H1 (cell line): ENCODE data around the gene RIPOR3. TPM values are rescaled to one million over a fixed set of nuclear protein-coding genes. Genes with fewer than 3 reads are reported as not detected.

Experiments
- CTCF ChIA-PET: fragments of 300-600 bp; sonication (Branson Sonifier 250); formaldehyde crosslinking; loops from one replicate; lab custom pipeline; 2021; ENCODE audit not compliant: partially characterized antibody; lab: Charles Lee
- POLR2A ChIA-PET: fragments of 300-600 bp; sonication (Branson Sonifier 250); formaldehyde crosslinking; loops from one replicate; lab custom pipeline; 2021; ENCODE audit warnings: inconsistent platforms; ENCODE audit not compliant: partially characterized antibody; lab: Charles Lee
- DNase-seq, 2 experiments: peaks; one replicate each; pipeline versions ENCODE4 v3.0.0 to v3.0.0-alpha.2; 2010 to 2022; ENCODE audit warnings: low spot score in 2 of 2, low read depth in 1 of 2, mixed read lengths in 1 of 2
- FAIRE-seq: peaks from 2 replicates; lab custom pipeline; 2011; peaks lifted over from hg19 to GRCh38; lab: Jason Lieb, UNC
- H2AFZ ChIP-seq: 2 replicates; pipeline ENCODE4 v1.8.1; 2012; ENCODE audit warnings: low read length, inconsistent platforms
- H2AK5ac ChIP-seq: 2 replicates; pipeline ENCODE4 v1.6.1; 2013; ENCODE audit warnings: low read depth, low read length
- H2BK120ac ChIP-seq: replicated peaks from 2 replicates; pipeline ENCODE3; 2013; ENCODE audit warnings: low read depth, low read length, inconsistent platforms
- H2BK12ac ChIP-seq: 2 replicates; pipeline ENCODE4 v1.6.1; 2013; ENCODE audit warnings: low read depth, low read length
- H2BK15ac ChIP-seq: 2 replicates; pipeline ENCODE4 v1.6.1; 2013; ENCODE audit warnings: low read length
- H2BK20ac ChIP-seq: 2 replicates; pipeline ENCODE4 v1.6.1; 2013; ENCODE audit warnings: low read length
- H2BK5ac ChIP-seq: 2 replicates; pipeline ENCODE4 v1.6.1; 2013; ENCODE audit warnings: low read depth, low read length
- H3K14ac ChIP-seq: 2 replicates; pipeline ENCODE4 v1.6.1; 2013; ENCODE audit warnings: inconsistent platforms; ENCODE audit not compliant: insufficient read length
- H3K18ac ChIP-seq: 2 replicates; pipeline ENCODE4 v1.6.1; 2013; ENCODE audit warnings: low read length; ENCODE audit errors: extremely low read depth
- H3K23ac ChIP-seq: 2 replicates; pipeline ENCODE4 v1.6.1; 2013; ENCODE audit warnings: inconsistent platforms; ENCODE audit not compliant: insufficient read length
- H3K23me2 ChIP-seq: 2 replicates; pipeline ENCODE4 v1.6.1; 2013; ENCODE audit warnings: low read depth, low read length
- H3K27ac ChIP-seq: 2 replicates; pipeline ENCODE4 v1.6.1; 2011; ENCODE audit warnings: low read depth, low read length, inconsistent platforms
- H3K27me3 ChIP-seq, 4 experiments: replicated peaks in 1 of 4; 1 replicate in 1 of 4; 2 replicates in 3 of 4; pipeline versions ENCODE4 v1.6.1 to v1.8.1; 2011 to 2013; ENCODE audit warnings: low read length in 3 of 4, mild to moderate bottlenecking in 3 of 4, inconsistent platforms in 2 of 4, mixed read lengths in 2 of 4, moderate library complexity in 1 of 4; ENCODE audit not compliant: control insufficient read depth in 3 of 4, insufficient read depth in 3 of 4; ENCODE audit errors: extremely low read depth in 1 of 4
- H3K36me3 ChIP-seq, 4 experiments: 2 replicates each; pipeline versions ENCODE4 v1.6.1 to v1.8.1; 2011 to 2013; ENCODE audit warnings: mild to moderate bottlenecking in 4 of 4, low read length in 3 of 4, moderate library complexity in 2 of 4, control low read depth in 1 of 4, inconsistent platforms in 1 of 4; ENCODE audit not compliant: insufficient read depth in 4 of 4, control insufficient read depth in 2 of 4
- H3K4ac ChIP-seq: replicated peaks from 2 replicates; pipeline ENCODE3; 2013; ENCODE audit warnings: low read length, low read depth, mixed read lengths, inconsistent platforms; ENCODE audit not compliant: insufficient read length
- H3K4me1 ChIP-seq, 4 experiments: replicated peaks in 1 of 4; 1 replicate in 1 of 4; 2 replicates in 3 of 4; pipeline versions ENCODE4 v1.6.1 to v1.8.1; 2011 to 2013; ENCODE audit warnings: low read length in 3 of 4, inconsistent platforms in 2 of 4, mixed read lengths in 1 of 4; ENCODE audit not compliant: insufficient read depth in 4 of 4, control insufficient read depth in 3 of 4
- H3K4me2 ChIP-seq, 2 experiments: 2 replicates each; pipeline versions ENCODE4 v1.6.1 to v1.8.1; 2011 to 2013; ENCODE audit warnings: low read depth in 2 of 2, low read length in 2 of 2, control low read depth in 1 of 2, inconsistent platforms in 1 of 2, mild to moderate bottlenecking in 1 of 2; ENCODE audit not compliant: insufficient read depth in 1 of 2
- H3K4me3 ChIP-seq, 4 experiments: fragments of 200-600, 300-600 bp in 1 of 4; sonication (generic), shearing (Covaris generic), sonication (Bioruptor Twin) in 1 of 4; 2 replicates each; pipeline versions ENCODE4 v1.5.1 to v1.8.1; 2011 to 2016; ENCODE audit warnings: low read length in 4 of 4, low read depth in 3 of 4, control low read depth in 2 of 4, inconsistent platforms in 2 of 4, mild to moderate bottlenecking in 2 of 4, mixed read lengths in 1 of 4, moderate library complexity in 1 of 4; ENCODE audit not compliant: insufficient read depth in 2 of 4; ENCODE audit errors: extremely low read depth in 1 of 4
- H3K56ac ChIP-seq: replicated peaks from 2 replicates; pipeline ENCODE3; 2013; ENCODE audit warnings: low read depth, mild to moderate bottlenecking, mixed read lengths, low read length, inconsistent platforms; ENCODE audit not compliant: insufficient read length
- H3K79me1 ChIP-seq: 2 replicates; pipeline ENCODE4 v1.6.1; 2013; ENCODE audit warnings: low read depth, low read length, control low read depth
- H3K79me2 ChIP-seq, 2 experiments: 2 replicates each; pipeline versions ENCODE4 v1.6.1 to v1.8.1; 2012 to 2013; ENCODE audit warnings: low read length in 2 of 2, mild to moderate bottlenecking in 2 of 2, inconsistent platforms in 1 of 2; ENCODE audit not compliant: insufficient read depth in 2 of 2, control insufficient read depth in 1 of 2
- H3K9ac ChIP-seq, 4 experiments: replicated peaks in 1 of 4; 1 replicate in 1 of 4; 2 replicates in 3 of 4; pipeline versions ENCODE4 v1.6.1 to v1.8.1; 2011 to 2013; ENCODE audit warnings: low read depth in 3 of 4, low read length in 3 of 4, control low read depth in 2 of 4, mild to moderate bottlenecking in 2 of 4, moderate library complexity in 2 of 4, inconsistent platforms in 1 of 4; ENCODE audit errors: extremely low read depth in 1 of 4
- H3K9me3 ChIP-seq, 2 experiments: 2 replicates each; pipeline versions ENCODE4 v1.6.1 to v1.8.1; 2012 to 2013; ENCODE audit warnings: mild to moderate bottlenecking in 2 of 2, moderate library complexity in 2 of 2, control low read depth in 1 of 2, inconsistent platforms in 1 of 2, low read depth in 1 of 2, low read length in 1 of 2, mixed read lengths in 1 of 2; ENCODE audit not compliant: insufficient read depth in 2 of 2
- H4K20me1 ChIP-seq, 2 experiments: replicated peaks in 1 of 2; 2 replicates each; pipeline versions ENCODE3 to v1.8.1; 2011 to 2013; ENCODE audit warnings: inconsistent platforms in 2 of 2, low read length in 2 of 2, mild to moderate bottlenecking in 1 of 2; ENCODE audit not compliant: insufficient read depth in 2 of 2, control insufficient read depth in 1 of 2
- H4K5ac ChIP-seq: 2 replicates; pipeline ENCODE4 v1.6.1; 2013; ENCODE audit warnings: low read length, low read depth, mixed read lengths, inconsistent platforms; ENCODE audit not compliant: insufficient read length
- H4K8ac ChIP-seq: 2 replicates; pipeline ENCODE4 v1.8.0; 2013; ENCODE audit warnings: mild to moderate bottlenecking, moderate library complexity, low read length, inconsistent platforms; ENCODE audit not compliant: insufficient read depth; ENCODE audit errors: extremely low read depth
- H4K91ac ChIP-seq: replicated peaks from 2 replicates; pipeline ENCODE3; 2013; ENCODE audit warnings: low read length, mixed read lengths, inconsistent platforms; ENCODE audit not compliant: insufficient read length
- NRF1 ChIP-seq: IDR thresholded peaks from 2 replicates; pipeline ENCODE4 v1.6.1; 2011; ENCODE audit warnings: mild to moderate bottlenecking, low read depth, low read length, improper control_type of control experiment
- RAD21 ChIP-seq, 2 experiments: IDR thresholded peaks in 1 of 2; conservative IDR thresholded peaks in 1 of 2; 2 replicates each; pipeline ENCODE4 v1.6.1; 2011; ENCODE audit warnings: low read depth in 2 of 2, low read length in 2 of 2, improper control_type of control experiment in 1 of 2, inconsistent platforms in 1 of 2, mild to moderate bottlenecking in 1 of 2, moderate library complexity in 1 of 2
- SRF ChIP-seq: IDR thresholded peaks from 2 replicates; pipeline ENCODE4 v1.6.1; 2011; ENCODE audit warnings: mild to moderate bottlenecking, low read depth, low read length, moderate library complexity
- TEAD4 ChIP-seq: IDR thresholded peaks from 2 replicates; pipeline ENCODE4 v1.6.1; 2012; ENCODE audit warnings: low read depth, low read length, inconsistent platforms, mixed read lengths
- WGBS, 2 experiments: shearing (Covaris generic) in 1 of 2; methylation state at CpG; one replicate each; pipeline versions ENCODE4 v1.1.6 to v1.1.7; 2013 to 2015; ENCODE audit warnings: low lambda C conversion rate in 2 of 2, mixed read lengths in 2 of 2, inconsistent platforms in 1 of 2, low coverage in 1 of 2, missing lambda C conversion rate in 1 of 2; ENCODE audit not compliant: insufficient replicate concordance in 2 of 2, insufficient coverage in 1 of 2, insufficient read length in 1 of 2; ENCODE audit errors: extremely low coverage in 1 of 2, missing lambda C conversion rate in 1 of 2; 5-methylcytosine and 5-hydroxymethylcytosine counted together
- polyA plus RNA-seq, 7 experiments: library from polyadenylated mRNA; depleted of rRNA in 3 of 7; stranded (reverse) in 5 of 7; unstranded in 2 of 7; fragments of >200 nt in 5 of 7; fragments of 200-250 nt in 2 of 7; gene quantifications; 1 replicate in 5 of 7; 2 replicates in 1 of 7; 4 replicates in 1 of 7; pipeline versions ENCODE4 v1.2.1 to v1.2.3, GENCODE V29; 2011 to 2013; ENCODE audit warnings: missing spikeins in 2 of 7, mixed read lengths in 2 of 7
- total RNA-seq: library from RNA; stranded (reverse); fragmentation: NEBNext Ultra II Directional; extraction: Animal tissue kit (Norgen Biotek cat#: 25700); gene quantifications from 2 replicates; pipeline ENCODE4 v1.2.1, GENCODE V29; 2021

Gene RIPOR3
- total and polyA plus RNA-seq, 2 of the 8 experiments (the other 6 are each of a cell fraction or from before 2014, with no cell fraction given) = 3.6 to 4.5 TPM

DNA sequence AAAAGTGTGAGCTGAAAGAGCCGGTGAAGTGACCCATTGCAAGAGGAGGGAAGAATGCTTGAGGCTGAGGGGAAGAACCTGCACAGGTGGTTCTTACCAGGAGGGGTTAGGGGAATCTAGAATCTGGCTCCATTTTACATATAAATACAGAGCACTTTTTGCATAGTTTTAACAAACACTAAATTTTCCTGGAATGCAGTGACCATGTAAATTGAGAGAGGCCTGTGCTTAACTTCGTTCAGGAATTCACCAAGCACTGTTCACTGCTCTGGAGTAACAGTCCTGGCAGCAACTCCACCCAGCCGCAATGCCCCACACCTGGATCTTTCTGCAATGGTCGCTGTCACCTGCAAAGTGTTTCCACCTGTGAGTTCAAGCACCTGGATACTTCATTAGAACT lies 13.2 kb upstream of the RIPOR3 start:
- H4K20me1 ChIP-seq = no peaks in the 10 kb centered on the region
- no peak overlapping the region for H3K4ac ChIP-seq
- H2AK5ac ChIP-seq = no peak overlapping the region
- no peak overlapping the region for H3K9ac ChIP-seq
- peaks cover 0 to 2% (median 1%) of the 10 kb centered on the region in 4 experiments; a peak in 2 of 7 replicates for H3K4me1 ChIP-seq
- H3K23ac ChIP-seq = no peak overlapping the region
- H4K91ac ChIP-seq = no peak overlapping the region
- no peak overlapping the region for H3K4me2 ChIP-seq
- H3K9me3 ChIP-seq = no peaks in the 10 kb centered on the region
- H2BK20ac ChIP-seq = no peak overlapping the region
- WGBS, 2 experiments = 74% methylated on average over 3 of the region's 4 CpGs; no CpG with 5 or more reads in 1 of the 2 experiments
- H3K56ac ChIP-seq = no peak overlapping the region
- no peak for FAIRE-seq
- H4K5ac ChIP-seq = no peak overlapping the region
- H2BK12ac ChIP-seq = no peak overlapping the region
- no peak overlapping the region for H3K18ac ChIP-seq
- H4K8ac ChIP-seq = no peak overlapping the region
- H3K27me3 ChIP-seq = no peaks in the 10 kb centered on the region
- H3K23me2 ChIP-seq = no peaks in the 10 kb centered on the region
- H3K4me3 ChIP-seq = no peak overlapping the region
- ChIA-PET CTCF (interaction anchor here (0.6 to 3.9 kb wide), 7 partner anchors 9 to 77 kb away, joined by 3 to 21 read pairs (median 4); no protein-coding TSS in a partner anchor), POLR2A (interaction anchor here (0.6 to 2.0 kb wide), 4 partner anchors 14 to 196 kb away, joined by 3 to 6 read pairs (median 5); partner anchors contain the start of gene PARD6B)
- H2BK5ac ChIP-seq = no peak overlapping the region
- H3K14ac ChIP-seq = no peak overlapping the region
- no peak overlapping the region for H3K27ac ChIP-seq
- no peaks in the 10 kb centered on the region for H3K79me2 ChIP-seq
- H2BK15ac ChIP-seq = no peak overlapping the region
- DNase-seq = no peak
- no peaks in the 10 kb centered on the region for H3K36me3 ChIP-seq
- TF ChIP-seq SRF (no peak), RAD21 (IDR thresholded peaks at IDR 0.05 in 1 of 2, conservative IDR thresholded peaks at IDR 0.05 in 1 of 2; ENCODE audit: low read depth in 2 of 2, low read length in 2 of 2) (no peak), NRF1 (no peak), TEAD4 (peak; percentile 48; the same call in 1 of the 2 replicates)
- H2BK120ac ChIP-seq = no peak overlapping the region
- no peak overlapping the region for H2AFZ ChIP-seq
- no peaks in the 10 kb centered on the region for H3K79me1 ChIP-seq
